Measurements from ENCODE around the gene CALCOCO2.
"Not testable (repeated sequence)": the region's sequence is repeated elsewhere in the genome, so short reads cannot be mapped to it uniquely, and the experiment has no call there.

The CALCOCO2 gene, protein sequence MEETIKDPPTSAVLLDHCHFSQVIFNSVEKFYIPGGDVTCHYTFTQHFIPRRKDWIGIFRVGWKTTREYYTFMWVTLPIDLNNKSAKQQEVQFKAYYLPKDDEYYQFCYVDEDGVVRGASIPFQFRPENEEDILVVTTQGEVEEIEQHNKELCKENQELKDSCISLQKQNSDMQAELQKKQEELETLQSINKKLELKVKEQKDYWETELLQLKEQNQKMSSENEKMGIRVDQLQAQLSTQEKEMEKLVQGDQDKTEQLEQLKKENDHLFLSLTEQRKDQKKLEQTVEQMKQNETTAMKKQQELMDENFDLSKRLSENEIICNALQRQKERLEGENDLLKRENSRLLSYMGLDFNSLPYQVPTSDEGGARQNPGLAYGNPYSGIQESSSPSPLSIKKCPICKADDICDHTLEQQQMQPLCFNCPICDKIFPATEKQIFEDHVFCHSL

DNA sequence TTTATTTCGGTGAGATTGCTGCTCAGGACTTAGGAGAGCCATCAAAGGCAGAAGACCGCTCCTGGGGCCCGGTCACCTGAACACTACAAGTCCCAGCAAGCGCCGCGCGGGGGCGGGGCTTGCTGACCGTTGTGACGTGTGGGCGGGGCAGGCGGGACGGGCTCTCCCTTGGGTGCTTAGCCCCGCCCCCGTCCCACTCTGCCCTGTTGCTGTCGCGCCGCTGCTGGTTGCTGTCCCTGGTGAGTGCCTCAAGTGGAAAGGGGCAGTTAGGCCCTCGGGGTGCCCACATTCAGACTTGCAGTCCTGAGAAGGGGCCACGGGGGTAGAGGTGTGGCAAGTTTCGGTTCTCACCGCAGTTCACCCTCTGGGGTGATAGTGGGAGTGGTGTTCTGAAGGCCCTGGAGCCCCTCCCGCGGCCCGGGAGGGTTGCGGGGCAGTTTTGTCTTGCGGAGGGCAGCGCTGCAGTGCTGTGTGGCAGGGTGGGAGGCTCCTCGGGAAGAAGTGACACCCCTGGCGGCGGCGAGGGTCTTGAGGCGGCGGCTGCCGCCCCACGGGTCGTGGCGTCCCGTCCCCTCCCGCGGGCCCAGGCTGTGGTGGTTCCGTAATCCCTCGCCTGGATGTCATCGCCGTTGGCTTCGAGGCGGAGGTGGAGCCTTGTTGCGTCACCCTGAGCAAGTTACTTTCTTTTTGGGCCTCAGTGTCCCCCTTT is at the start of gene CALCOCO2:
TSS of gene CALCOCO2 (plus strand) at position 196 of the 709 bp plus-strand sequence. CDS start 10,673 bp downstream, outside the sequence.
- peak; percentile 89 for DNase-seq (ENCODE audit: low read depth)

DNA sequence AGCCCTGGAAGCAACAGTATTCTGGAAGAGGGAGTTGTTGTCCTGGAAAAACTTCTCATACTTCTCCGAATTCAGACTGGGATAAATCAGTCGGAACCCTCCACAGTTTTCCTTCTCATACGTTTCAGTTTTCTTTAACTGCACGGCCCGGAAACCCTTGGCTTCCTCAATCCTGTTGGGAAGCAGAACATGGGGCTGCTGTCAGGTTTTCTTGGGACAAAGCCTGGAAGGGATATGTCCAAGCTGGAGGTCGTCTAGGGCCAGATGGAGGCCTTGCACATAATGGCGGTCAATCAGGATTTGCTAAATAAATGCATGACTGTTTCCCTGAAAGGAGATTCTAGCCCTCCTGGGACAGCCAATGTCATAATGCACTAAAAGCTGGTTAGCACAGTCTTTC is 43.0 kb upstream of the CALCOCO2 start:
- DNase-seq (ENCODE audit: low read depth) = no peak

GRCh38 chr17:48790607-48791127 is 40.2 kb upstream of the CALCOCO2 start:
- no peak for DNase-seq (ENCODE audit: low read depth)

DNA sequence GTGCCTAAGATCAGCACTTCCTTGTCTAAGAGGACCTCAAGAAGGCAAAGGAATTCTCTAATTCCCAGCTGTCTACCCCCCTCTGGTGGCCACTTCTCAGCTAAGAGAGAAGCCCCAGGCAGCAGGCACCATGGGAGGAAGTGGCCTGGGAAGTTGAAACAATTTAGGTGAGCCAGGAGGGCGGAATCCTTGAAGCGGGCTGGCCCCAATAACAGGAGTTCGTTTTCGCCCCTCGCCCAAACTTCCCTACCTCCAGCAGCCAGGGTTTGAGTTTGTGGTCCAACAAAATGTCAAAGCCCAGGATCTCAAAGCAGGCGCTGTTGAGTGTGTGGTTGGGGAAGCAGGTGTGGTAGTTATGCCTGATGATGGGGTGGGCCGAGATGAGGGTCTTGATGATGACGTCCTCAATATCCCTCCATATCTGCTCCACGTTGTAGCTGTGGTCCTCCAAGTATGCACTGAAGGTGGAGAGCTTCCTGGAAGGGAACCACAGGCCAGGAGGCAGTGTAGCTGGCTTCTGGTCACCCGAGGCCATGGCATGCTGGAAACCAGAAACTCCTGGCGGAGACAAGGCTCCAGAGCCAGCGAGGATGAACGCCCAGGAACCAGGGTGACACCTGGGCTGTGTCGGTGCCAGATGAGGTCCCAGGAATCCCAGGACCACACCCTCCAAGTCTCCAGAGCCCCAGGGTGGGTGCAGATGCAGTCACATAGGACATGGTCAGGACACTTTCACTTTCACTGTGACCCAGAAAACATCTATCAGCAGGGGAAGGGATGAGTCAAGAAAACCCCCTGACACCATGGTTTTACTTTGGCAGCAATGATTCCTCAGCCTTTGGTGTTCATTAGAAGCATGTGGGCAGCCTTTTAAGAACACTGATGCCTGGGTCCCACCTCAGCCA is 39.5 kb upstream of the CALCOCO2 start:
- DNase-seq (ENCODE audit: low read depth) = peak; percentile 15

GRCh38 chr17:48792033-48792798 is 38.6 kb upstream of the CALCOCO2 start:
- no peak for DNase-seq (ENCODE audit: low read depth)

- no peak for DNase-seq (ENCODE audit: low read depth)
Observed at GRCh38 chr17:48795444-48796162, 35.2 kb upstream of the CALCOCO2 start.

DNA sequence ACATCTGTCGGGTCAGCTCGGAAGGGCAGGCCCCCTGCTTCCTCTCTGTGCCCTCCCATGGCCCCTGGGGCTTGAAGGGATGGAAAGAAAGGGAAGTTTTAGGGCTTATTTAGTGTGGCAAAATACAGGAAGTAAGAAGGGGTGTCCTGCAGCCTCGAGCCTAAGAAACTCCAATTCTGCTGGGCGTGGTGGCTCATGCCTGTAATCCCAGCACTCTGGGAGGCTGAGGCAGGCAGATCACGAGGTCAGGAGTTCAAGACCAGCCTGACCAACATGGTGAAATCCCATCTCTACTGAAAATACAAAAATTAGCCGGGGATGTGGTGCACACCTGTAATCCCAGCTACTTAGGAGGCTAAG is 34.7 kb upstream of the CALCOCO2 start:
- DNase-seq (ENCODE audit: low read depth) = not testable (repeated sequence)

GRCh38 chr17:48799069-48799723 is 31.6 kb upstream of the CALCOCO2 start:
- DNase-seq (ENCODE audit: low read depth) = no peak

DNA sequence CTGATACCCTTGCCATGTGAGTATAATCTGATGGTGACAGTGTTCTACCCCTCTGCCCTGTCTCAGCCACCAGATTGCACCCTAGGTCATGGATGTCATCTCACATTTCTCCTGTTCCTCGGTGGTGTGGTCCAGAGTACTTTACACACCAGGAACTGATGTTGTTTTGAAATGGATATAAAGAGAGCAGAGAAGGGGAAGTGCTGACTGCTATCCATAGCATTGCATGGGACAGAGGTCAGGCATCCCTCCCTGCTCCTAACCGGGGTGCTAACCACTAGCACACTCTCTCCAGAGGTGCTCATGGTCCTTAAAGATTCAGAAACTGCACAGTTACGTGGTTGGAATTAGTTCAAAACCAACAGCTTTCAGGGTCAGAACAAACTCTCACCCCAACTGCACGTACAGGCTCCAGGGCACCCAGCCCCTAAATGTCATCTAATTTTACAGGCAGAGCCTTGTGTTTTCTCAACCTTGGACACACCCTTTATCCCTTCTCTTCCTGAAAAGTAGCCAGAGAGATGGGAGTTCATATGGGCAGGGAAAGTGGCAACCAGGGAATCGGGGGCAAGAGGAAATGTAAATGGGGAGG is 30.1 kb upstream of the CALCOCO2 start:
- DNase-seq (ENCODE audit: low read depth) = no peak

DNA sequence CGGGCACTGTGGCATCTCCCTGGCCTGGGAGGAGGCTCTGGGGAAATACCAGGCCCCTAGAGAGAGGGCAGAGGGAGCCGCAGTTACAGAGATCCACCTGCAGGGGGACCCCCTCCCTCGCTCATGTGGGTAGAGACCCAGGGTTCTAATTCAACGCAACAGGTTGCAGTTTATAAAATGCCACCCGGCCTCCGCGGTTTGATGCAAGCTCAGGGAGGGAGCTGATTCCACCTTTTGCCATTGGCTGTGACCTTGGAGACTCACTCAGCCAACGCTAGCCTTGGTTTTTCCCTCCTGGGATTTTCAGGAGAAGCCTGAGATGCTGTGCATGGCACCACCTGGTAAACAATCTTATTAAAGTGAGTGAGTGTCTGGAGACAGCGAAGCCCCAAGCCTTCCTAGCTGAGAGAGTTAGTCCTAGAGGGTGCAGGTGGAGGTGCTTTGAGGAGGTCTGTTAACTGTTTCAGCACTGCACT is 25.9 kb upstream of the CALCOCO2 start:
- peak; percentile 61 for DNase-seq (ENCODE audit: low read depth)

- no peak for DNase-seq (ENCODE audit: low read depth)
Observed at GRCh38 chr17:48809182-48809581, 21.7 kb upstream of the CALCOCO2 start.

GRCh38 chr17:48812001-48812400 is 18.8 kb upstream of the CALCOCO2 start:
- DNase-seq (ENCODE audit: low read depth) = no peak

- no peak for DNase-seq (ENCODE audit: low read depth)
Observed at GRCh38 chr17:48814504-48814903, 16.3 kb upstream of the CALCOCO2 start.

- DNase-seq (ENCODE audit: low read depth) = no peak
Observed at GRCh38 chr17:48815311-48815710, 15.5 kb upstream of the CALCOCO2 start.

DNA sequence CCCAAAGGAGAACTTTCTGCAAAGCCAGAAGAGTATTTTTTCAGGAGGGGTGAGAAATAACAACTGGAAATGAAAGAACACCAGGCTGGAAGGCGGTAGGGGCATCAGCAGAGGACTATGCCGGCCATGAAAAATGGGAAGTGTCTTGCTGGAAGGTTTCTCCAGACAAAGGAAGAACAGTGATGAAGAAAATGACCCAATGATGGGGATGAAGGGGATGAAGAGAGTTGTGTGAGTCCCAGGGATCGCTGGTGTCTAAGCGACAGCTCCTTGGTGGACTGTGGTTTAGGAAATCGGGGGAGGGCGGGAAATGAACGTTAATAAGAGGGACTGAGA is 14.4 kb upstream of the CALCOCO2 start:
- DNase-seq (ENCODE audit: low read depth) = no peak

DNA sequence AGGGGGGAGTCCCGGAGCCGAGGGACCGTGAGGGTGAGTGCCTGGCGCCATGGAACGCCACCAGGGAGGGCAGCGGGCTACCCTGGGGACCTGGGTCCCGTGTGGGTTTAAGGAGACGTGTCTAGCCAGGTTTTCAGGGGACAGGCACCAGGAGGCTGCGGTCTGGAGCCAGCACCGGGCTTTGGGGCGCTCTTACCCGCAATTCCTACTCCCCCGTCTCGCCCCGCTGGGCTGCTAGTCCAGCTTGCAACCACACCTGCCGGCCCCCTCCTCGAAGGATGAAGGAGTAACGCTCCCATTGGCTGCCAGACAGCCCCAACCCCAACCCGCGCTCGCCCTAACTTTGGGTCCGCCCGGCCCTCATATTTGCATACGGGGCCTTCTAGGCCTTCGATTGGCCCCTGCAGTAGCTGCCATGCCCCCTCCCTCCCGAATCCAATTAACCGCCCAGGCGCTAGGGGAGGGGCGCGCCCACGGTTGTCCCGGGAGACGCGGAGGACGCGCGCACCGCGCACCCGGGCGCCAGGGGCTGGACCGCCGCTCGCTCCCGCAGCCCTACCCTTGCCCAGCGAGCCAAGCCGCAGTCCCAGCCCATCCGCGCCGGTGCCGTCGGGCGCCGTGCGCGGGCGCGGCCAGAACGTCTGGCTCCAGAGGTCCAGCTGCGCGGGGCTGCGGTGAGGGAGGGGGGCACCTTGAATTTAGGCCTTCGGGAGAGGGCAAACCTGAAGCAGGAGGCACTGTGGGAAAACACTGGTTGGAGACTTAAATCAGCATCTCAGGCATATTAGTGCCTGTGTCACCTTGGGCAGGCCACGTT is 13.9 kb upstream of the CALCOCO2 start, which contains the start of gene TTLL6:
TSS of gene TTLL6 (minus strand) at position 456 of the 817 bp plus-strand sequence. CDS start at position 299, 157 bp downstream.
- DNase-seq (ENCODE audit: low read depth) = peak; percentile 60

GRCh38 chr17:48818361-48818841 is 12.4 kb upstream of the CALCOCO2 start:
- DNase-seq (ENCODE audit: low read depth) = no peak

GRCh38 chr17:48819466-48819865 is 11.4 kb upstream of the CALCOCO2 start:
- DNase-seq (ENCODE audit: low read depth) = no peak

Data from activated T-cell treated with anti-CD3 and anti-CD28 coated beads for 48 hours (primary cell).